NCI-H460 (cell line): ENCODE results near the gene EDC4. TPM values are rescaled to one million over a fixed set of nuclear protein-coding genes. Genes with fewer than 3 reads are reported as not detected.
"Not testable (repeated sequence)": the region's sequence is repeated elsewhere in the genome, so short reads cannot be mapped to it uniquely, and the experiment has no call there.

Experiments
- DNase-seq: peaks from one replicate; pipeline ENCODE4 v3.0.0-alpha.2; 2016; ENCODE audit warnings: low read depth; ENCODE audit errors: extremely low read depth
- polyA plus RNA-seq: library from polyadenylated mRNA; depleted of rRNA; stranded (reverse); fragments of >200 nt; gene quantifications from 2 replicates; pipeline ENCODE4 v1.2.3, GENCODE V29; 2014; cell fraction: nucleus; rRNA removed
- total RNA-seq: library from RNA; depleted of rRNA; stranded (reverse); fragments of >200 nt; shearing (Covaris generic); gene quantifications from 2 replicates; pipeline ENCODE4 v1.2.3, GENCODE V29; 2014; rRNA removed

The EDC4 gene, protein sequence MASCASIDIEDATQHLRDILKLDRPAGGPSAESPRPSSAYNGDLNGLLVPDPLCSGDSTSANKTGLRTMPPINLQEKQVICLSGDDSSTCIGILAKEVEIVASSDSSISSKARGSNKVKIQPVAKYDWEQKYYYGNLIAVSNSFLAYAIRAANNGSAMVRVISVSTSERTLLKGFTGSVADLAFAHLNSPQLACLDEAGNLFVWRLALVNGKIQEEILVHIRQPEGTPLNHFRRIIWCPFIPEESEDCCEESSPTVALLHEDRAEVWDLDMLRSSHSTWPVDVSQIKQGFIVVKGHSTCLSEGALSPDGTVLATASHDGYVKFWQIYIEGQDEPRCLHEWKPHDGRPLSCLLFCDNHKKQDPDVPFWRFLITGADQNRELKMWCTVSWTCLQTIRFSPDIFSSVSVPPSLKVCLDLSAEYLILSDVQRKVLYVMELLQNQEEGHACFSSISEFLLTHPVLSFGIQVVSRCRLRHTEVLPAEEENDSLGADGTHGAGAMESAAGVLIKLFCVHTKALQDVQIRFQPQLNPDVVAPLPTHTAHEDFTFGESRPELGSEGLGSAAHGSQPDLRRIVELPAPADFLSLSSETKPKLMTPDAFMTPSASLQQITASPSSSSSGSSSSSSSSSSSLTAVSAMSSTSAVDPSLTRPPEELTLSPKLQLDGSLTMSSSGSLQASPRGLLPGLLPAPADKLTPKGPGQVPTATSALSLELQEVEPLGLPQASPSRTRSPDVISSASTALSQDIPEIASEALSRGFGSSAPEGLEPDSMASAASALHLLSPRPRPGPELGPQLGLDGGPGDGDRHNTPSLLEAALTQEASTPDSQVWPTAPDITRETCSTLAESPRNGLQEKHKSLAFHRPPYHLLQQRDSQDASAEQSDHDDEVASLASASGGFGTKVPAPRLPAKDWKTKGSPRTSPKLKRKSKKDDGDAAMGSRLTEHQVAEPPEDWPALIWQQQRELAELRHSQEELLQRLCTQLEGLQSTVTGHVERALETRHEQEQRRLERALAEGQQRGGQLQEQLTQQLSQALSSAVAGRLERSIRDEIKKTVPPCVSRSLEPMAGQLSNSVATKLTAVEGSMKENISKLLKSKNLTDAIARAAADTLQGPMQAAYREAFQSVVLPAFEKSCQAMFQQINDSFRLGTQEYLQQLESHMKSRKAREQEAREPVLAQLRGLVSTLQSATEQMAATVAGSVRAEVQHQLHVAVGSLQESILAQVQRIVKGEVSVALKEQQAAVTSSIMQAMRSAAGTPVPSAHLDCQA (N-terminal part only)
- total RNA-seq: 52.6 and 55.4 TPM in 2 replicates
- 239 and 307 TPM in 2 replicates for polyA plus RNA-seq

DNA sequence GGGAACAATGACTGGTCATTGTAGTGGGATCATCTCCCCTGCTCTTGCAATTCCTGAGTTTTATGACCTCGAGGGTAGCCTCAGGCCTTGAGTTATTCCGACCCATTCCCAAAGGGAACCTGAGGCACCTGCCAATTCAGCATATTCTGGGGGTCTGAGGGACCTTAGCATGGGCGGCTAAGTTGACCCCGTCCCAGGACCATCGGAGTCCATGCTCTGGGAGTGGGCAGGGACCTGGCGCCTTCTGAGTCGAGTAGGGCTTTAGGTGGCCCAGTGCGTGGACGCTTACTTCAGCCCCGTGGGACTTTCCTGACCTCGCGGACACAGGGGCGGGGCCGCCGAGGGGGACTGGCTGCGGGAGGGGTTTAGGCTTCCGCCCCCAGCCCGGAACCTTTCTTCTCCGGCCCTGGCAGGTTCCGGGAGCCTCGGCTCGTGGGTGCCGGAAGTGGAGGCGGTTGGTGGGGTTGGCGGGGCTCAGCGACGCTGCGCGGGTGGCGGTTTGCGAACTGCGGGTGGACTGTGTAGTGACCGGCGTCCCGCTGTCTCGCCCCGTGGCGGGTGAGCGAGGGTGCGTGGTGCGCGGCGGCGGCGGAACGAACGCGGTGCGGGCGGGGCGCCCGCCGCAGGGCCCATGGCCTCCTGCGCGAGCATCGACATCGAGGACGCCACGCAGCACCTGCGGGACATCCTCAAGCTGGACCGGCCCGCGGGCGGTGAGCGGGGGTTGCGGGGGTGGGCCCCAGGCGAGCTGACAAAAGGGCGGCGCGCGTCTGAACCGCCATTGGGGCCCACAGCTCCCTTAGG is at the start of gene EDC4:
Gene EDC4 (plus strand): TSS at position 422 of the 804 bp plus-strand sequence. CDS start 210 bp downstream, at position 632.
- peak; percentile 65 for DNase-seq

GRCh38 chr16:67825119-67825518 is 47.7 kb upstream of the EDC4 start:
- no peak for DNase-seq

GRCh38 chr16:67825906-67826305 is 46.9 kb upstream of the EDC4 start:
- DNase-seq: no peak

DNA sequence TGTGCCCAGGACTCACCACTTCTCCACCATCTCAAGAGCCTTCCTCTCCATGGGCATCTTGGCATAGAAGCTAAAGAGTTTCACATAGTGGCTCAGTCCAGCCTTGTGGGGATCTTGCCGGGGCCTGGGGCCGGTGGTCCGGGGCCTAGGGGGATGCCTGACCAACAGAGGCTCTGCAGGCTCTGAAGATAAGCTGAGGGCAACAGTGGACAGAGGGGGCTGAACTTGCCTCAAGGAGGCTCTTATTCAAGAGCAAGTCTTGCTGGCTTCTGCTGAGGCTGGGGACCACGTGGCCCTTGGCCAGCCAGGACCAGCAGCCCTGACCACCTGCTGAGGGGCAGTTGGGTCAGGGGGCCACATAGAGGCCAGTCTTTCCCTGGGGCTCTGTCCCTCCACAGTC is 44.2 kb upstream of the EDC4 start:
- no peak for DNase-seq

- DNase-seq: no peak
These were observed 39.8 kb upstream of the EDC4 start for GRCh38 chr16:67833030-67833414.

DNA sequence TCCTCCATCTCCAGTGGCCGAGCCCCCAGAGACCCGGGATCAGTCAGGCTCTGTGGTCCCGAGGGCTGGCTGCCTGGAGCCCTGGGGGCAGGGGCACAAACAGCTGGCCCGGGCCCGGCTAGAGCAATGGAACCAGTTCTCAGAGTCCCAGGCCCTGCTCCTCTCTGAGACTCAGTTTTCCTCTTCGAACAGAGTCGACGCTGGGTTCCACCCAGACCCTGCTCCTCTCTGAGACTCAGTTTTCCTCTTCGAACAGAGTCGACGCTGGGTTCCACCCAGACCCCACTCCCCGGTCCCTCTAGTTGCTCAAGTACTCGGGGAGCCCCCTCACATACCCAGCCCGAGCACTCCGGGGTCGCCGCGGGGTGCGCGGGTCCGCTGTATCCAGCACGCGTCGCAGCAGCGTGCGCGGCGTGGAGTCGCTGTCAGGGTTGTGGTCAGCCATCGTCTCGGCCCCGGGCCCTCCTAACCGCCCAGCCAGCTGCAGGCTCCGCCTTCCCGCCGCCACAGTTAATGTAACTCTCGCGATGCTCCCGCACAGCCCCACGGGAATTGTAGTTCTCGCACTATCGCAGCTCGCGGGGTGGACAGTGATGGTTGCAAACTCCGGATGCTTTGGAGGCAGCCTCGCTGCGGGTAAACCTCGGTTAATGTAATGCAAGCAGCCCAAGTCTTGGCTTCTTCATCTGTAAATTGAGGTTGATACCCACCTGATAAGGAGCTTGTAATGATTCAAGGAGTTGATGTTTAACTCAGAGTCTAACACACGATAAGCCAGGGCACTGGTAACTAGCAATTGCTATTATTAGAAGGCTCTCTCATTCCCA is 39.2 kb upstream of the EDC4 start:
- DNase-seq: peak; percentile 92

GRCh38 chr16:67834242-67834614 is 38.6 kb upstream of the EDC4 start:
- no peak for DNase-seq

DNA sequence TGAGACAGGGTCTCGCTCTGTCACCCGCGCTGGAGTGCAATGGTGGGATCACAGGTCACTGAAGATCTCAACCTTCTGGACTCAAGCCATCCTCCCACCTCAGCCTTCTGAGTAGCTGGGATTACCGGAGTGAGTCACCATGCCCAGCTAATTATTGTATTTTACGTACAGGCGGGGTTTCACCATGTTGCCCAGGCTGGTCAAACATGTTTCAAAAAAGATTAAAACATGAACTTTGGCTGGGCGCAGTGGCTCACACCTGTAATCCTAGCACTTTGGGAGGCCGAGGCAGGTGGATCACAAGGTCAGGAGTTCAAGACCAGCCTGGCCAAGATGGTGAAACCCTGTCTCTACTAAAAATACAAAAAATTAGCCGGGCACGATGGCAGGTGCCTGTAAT is 35.7 kb upstream of the EDC4 start:
- DNase-seq: not testable (repeated sequence)

DNA sequence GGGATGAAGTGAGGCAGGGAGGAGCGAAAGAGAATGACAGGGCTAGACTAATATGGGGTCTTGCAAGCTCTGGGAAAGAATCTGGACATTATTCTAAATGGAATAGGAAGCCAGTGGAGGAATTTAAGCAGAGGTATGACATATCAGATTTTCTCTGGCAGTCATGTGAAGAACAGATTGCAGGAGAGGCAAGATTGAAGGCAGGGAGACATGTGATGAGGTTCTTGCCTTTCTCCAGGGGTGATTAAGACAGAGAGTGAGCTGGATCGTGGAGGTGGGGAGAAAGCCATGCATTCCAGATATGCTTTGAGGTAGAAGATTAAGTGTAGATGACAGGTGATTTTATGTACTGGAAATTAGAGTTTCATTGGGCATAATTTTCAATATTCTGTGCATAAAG is 35.0 kb upstream of the EDC4 start:
- DNase-seq: no peak

DNA sequence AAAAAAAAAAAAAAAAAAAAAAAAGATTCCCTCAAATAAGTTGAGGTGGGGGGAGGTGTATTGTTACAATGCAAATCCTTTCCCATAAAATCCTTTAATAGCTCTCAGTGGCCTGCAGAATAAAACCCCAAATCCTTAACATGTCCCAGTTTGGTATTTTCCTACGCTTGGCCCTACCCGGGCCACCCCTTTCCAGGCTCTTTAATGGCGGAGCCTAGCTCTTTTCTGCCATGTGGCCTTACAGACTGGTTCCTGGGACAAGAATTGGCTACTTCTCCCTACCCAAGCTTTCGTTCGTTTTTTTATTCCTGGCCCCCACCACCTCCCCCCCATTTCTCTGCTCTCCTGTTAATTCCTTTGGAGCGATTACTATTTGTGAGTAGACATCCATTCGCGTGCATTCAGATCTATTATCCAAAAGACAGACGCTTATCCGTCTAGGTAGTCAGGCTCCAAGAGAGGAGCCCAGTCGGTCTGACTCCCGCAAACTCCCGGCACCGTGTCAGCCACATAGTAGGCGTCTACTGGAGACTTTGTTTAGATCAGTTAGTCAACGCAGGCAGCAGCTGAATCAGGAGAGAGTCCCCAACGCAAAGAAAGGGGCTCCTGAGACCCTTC is 31.5 kb upstream of the EDC4 start:
- DNase-seq: no peak

- DNase-seq: peak; percentile 99
These were observed 30.9 kb upstream of the EDC4 start, which contains the start of gene THAP11 for GRCh38 chr16:67841816-67842508. Gene THAP11 (plus strand): TSS chr16:67842320. CDS start chr16:67842555, 235 bp downstream.

DNA sequence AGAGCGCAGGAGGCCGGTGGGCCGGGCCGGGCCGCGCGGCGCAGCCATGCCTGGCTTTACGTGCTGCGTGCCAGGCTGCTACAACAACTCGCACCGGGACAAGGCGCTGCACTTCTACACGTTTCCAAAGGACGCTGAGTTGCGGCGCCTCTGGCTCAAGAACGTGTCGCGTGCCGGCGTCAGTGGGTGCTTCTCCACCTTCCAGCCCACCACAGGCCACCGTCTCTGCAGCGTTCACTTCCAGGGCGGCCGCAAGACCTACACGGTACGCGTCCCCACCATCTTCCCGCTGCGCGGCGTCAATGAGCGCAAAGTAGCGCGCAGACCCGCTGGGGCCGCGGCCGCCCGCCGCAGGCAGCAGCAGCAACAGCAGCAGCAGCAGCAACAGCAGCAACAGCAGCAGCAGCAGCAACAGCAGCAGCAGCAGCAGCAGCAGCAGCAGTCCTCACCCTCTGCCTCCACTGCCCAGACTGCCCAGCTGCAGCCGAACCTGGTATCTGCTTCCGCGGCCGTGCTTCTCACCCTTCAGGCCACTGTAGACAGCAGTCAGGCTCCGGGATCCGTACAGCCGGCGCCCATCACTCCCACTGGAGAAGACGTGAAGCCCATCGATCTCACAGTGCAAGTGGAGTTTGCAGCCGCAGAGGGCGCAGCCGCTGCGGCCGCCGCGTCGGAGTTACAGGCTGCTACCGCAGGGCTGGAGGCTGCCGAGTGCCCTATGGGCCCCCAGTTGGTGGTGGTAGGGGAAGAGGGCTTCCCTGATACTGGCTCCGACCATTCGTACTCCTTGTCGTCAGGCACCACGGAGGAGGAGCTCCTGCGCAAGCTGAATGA is 30.1 kb upstream of the EDC4 start:
- DNase-seq: no peak

DNA sequence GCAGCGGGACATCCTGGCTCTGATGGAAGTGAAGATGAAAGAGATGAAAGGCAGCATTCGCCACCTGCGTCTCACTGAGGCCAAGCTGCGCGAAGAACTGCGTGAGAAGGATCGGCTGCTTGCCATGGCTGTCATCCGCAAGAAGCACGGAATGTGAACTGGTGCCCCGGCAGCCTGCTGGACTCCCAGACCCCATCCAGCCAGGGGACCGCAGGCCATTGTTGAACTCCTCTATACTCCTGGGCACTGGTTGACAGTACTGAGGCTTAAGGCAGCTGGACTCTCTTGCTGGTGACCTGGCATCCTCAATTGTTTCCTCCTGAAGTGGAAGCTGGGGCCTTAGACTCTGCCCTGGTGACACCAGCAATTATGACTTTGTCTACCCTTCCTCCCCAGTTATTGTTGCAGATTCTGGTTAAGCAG is 29.5 kb upstream of the EDC4 start:
- no peak for DNase-seq

DNA sequence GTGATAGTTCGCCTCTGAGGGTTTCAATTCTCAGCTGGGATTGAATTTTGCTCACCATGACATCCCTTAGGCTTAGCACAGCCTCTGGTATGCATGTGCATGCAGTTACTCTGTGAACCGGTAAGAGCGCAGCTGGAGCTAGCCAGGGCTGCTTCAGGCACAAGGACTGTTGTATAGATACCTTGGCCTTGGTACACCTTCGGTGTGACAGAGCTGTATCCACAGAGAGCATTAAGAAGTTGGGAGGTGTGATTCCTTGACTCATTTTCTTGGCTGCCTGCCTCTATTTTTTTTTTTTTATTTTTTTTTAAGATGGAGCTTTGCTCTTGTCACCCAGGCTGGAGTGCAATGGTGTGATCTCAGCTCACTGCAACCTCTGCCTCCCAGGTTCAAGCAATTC is 28.4 kb upstream of the EDC4 start:
- no peak for DNase-seq

- DNase-seq: no peak
These were observed 27.4 kb upstream of the EDC4 start for GRCh38 chr16:67845291-67846062.

GRCh38 chr16:67846063-67846319 is 26.9 kb upstream of the EDC4 start:
- DNase-seq: no peak
